Daoy (cell line): ENCODE measurements around the gene LATS2. TPM values are rescaled to one million over a fixed set of nuclear protein-coding genes. Genes with fewer than 3 reads are reported as not detected.
"Not testable (repeated sequence)": the region's sequence is repeated elsewhere in the genome, so short reads cannot be mapped to it uniquely, and the experiment has no call there.

ENCODE experiments used
- DNase-seq: peaks from one replicate; pipeline ENCODE4 v3.0.0-alpha.2; 2015; ENCODE audit warnings: low read depth
- total RNA-seq: library from RNA; depleted of rRNA; stranded (reverse); fragments of >200 nt; shearing (Covaris generic); gene quantifications from 2 replicates; pipeline ENCODE4 v1.2.3, GENCODE V29; 2014

Gene LATS2
- total RNA-seq, 1 experiment from 2014 or later, result 5.4 TPM

DNA sequence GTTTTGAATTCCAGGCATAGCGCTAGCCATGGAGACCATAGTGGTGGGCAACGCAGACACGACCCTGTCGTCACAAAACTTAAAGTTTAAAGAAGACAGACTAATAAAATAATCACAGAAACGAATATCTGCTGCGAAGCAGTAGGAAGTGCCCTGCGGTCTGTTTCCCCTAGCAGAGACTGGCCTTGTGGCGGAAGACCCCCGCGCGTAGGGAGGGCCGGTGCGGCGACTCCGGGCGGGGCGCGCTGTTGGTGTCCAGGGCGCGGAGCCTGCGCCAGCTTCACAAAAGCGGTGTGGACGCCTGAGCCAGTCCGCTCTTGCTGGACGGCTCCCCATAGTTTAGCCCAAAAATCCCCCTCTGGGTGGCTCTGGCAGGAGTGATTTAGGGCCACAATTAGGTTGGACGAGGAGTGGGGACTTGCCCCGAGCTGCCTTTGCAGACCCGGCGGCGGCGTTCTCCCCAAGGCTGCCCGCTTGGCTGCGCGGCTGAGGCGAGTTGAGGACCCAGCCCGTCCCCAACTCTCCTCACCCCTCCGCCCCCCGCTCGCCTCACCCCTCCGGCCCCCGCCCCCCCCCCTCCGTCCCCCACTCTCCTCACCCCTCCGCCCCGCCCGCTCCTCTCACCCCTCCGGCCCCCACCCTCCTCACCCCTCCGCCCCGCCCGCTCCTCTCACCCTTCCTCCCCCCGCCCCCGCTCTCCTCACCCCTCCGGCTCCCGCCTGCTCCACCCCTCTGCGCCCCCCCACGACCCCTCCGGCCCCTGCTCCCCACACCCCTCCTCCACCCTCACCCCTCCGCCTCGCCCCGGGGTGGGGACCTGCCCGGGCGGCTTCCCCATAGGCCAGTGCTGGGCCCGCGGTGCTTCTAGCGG is 14.2 kb upstream of the LATS2 start:
- no peak for DNase-seq

DNA sequence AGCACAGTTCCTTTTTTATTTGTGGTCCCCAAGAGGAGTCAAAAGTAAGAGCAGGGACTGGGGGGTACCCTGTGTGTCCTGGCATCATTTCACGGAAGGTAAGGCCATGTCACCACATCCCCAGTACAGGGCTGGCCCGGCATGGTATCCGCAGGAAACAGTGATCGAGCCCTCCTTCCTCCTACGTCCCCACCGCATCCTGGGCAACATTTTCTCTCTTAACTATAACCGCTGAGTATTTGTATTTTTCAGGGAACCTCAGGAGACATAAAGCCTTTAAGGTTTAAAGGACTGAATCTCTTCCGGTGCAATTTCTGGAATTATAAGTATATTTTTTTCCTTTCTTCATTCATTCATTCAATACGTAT is 13.6 kb upstream of the LATS2 start:
- DNase-seq, result no peak

DNA sequence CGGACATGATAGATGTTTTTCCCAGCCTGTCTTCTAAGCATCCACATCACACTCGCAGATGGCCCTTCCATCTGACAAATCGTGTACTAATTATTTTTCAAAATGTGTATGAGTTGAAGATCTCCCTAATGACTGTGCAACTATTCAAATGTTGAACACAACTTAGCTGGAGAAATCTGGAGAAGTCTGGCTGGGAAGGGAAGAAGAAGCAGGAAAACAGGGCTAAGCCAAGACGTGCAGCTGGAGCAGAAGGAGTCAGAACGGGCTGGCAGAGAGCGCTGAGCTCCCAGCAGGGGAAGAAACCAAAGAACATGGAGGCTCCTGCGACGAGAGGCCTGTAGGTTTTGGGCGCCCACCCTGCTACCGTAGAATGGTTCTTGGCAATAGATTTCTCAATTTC is 13.2 kb upstream of the LATS2 start:
- DNase-seq, result no peak

DNA sequence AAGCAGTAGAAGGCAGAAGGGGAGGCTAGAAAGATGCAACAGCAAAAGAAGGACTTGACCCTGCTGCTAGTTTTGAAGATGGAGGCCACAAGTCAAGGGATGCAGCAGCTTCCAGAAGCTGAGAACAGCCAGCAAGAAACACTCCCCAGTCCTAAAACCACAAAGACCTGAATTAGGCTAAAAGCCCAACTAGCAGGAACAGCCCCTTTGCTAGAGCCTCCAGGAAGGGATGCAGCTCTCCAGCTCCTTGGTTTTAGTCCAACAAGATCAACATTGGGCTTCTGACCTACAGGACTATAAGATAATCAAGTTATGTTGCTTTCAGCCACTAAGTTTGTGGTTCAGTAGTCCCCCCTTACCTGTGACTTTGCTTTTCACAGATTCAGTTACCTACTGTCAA is 10.5 kb upstream of the LATS2 start:
- DNase-seq, result no peak

DNA sequence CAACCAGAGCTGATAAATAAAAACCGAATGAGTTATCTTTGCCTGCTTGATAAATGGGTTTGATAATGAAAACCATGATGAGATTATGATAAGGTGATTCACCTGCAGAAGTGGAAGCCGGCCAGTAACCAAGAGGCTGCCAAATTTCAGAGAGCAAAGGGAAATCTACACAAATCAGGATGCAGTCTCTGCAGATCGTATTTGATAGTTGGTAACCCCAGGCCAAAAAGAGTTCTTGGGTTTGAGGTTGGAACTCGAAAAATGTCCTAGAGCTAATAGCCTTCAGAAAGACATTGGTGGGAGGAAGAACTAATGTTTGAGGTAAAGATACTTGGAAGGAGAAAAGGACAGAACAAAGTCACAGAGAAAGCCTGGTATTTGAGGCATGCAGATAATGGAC is 9.6 kb upstream of the LATS2 start:
- no peak for DNase-seq

DNA sequence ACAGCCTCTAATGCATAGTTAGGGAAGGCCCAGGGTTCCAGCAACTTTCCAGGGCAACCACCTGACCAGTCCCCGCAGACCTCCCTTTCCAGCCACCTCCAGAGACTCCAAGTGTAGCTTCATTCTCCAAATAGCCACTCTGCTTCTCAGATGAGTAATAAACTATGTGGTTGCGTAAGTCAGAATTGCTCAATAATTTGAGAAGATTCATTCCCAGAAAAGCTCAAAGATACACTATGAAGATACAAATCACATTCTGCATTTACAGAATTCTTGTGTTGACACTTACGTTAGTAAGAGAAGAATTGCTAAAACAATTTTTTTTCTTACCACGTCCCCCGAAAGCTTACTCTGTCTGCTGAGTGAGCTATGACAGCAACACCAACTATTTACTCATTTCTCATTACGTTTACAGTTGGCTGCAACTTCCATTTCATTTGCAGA is 8.2 kb upstream of the LATS2 start:
- DNase-seq, result peak; percentile 50

DNA sequence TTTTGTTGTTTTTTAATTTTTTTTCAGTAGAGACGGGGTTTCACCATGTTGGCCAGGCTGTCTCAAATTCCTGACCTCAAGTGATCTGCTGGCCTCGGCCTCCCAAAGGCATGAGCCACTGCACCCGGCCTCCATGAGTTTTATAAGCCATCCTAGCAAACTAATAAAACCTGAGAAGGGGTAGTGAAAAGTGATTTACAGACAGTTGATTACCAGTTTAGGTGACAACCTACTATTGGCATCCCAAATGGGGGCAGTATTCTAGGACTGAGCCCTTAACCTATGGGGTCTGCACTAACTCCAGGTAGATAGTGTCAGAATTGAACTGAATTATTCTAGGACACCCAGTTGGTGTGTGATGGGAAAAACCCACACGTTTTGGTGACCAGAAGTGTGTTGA is 6.5 kb upstream of the LATS2 start:
- no peak for DNase-seq

DNA sequence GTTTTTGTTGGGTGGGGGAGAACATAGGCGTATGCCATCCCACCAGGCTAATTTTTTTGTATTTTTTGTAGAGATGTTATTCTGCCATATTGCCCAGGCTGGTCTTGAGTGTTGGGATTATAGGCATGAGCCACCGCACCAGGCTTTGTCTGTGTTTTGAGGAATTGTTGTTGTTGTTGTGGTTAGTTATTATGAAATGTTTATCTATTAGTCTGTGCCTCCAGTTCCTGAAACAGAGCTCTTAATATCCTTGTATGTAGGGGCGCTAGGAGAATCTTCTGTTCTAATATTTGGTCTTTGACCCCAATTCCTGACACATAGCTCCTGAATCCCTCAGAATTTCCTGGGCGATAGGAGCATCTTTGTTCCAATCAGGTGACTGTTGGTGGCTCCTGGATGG is 5.6 kb upstream of the LATS2 start:
- DNase-seq, result no peak

DNA sequence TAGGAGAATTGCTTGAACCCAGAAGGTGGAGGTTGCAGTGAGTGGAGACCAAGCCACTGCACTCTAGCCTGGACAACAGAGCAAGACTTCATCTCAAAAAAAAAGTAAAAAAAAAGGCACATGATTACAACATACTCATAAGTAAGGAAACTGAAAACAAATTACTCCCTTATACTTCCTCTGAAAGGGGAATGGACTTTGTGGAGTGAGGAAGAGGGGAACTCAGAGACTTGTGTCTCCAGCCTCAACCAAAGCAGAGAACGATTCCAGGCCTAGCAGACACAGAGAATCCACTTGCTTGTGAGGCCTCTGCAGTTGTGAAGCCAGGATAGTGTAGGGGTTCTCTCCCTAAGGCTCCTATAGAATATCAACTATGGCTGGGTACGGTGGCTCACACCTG is 4.3 kb upstream of the LATS2 start:
- no peak for DNase-seq

DNA sequence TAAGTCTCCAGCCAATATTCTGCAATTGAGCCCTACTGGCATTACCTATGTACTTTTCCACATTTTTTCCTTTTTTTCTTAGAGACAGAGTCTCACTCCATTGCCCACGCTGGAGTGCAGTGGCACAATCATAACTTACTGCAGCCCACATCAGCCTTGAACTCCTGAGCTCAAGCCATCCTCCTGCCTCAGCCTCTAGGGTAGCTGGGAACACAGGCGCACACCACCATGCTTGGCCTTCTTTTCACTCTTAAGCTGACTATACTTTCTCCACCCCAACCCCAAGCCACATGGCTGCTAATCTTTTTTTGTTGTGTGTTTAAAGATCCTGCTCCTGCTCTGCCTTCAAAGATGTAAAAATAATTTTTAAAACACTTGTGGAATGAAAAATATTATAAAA is 1.6 kb upstream of the LATS2 start:
- no peak for DNase-seq

DNA sequence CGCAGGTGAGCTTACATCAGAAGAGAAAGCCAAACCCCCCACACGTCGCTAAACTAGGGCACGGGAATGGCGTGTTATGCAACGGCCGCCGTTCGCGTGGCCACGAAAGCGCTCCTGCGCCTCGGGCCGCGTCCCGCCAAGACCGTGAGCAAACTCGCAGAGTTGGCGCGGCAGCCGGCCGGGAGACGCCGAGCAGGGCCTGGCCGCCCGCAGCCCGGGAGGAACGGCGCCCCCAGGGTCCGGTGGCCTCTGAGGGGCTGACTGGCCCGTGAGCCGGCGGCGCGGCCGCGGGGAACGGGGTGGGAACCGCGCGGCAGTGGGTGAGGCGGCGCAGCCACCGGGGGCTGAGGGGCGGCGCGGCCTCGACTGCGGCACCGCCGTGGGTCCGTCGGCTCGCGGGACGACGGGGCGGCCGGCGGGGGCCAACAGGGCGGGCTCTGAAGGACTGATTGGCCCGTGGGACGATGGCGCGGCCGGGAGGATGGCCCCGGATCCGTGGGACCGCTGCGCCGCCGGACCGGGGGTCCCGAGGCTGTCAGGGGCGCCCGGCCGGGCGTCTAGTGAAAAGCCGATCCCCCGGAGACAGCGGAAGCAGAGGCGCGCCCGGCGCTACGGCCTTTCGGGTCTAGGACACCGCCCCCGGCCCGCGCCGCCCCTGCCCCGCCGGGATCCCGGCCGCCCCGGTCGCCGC is 903 bp downstream of the LATS2 start:
- peak; percentile 26 for DNase-seq

DNA sequence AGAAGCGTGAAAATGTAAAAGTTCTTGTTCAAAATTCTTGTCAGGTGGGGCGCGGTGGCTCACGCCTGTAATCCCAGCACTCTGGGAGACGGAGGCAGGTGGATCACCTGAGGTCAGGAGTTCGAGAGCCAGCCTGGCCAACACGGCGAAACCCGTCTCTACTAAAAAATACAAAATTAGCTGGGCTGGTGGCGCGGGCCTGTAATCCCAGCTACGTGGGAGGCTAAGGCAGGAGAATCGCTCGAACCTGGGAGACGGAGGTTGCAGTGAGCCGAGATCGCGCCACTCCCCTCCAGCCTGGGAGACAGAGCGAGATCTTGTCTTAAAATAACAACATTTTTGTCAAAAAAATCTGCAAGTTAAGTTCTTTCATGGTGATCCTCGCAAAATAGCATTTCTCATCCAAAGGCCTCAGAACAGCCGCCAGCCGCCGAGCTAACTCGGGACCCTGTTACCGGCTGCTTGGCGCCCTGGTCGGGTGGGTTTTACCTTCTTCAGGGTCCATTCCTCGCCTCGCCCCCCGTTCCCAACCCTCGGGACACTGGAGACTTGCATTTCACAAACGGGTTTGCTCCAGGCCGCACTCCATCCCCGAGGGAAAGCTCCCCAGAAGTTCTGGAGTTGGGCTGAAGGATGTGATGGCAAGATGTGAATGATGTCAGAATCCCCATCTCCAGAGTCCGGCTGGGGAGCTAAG is 1.6 kb downstream of the LATS2 start:
- DNase-seq, result no peak

DNA sequence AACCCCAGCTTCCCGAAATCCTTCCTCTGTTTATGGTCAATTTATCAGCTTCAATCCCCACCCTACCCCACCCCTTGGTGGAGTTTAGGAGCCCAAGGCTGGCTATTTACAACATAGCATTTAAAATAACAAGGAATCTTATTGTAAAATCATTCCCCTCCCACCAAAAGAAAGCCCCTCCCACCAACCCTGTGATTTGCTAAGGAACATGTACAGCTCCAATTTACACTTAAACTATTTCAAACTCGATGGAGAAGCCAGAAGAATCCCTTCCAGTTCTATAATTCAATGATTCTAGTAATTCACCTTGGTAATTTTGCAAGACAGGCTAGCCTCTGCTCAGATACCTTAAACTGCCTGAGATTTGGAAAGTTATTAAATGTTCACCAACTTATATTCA is 3.0 kb downstream of the LATS2 start:
- no peak for DNase-seq

DNA sequence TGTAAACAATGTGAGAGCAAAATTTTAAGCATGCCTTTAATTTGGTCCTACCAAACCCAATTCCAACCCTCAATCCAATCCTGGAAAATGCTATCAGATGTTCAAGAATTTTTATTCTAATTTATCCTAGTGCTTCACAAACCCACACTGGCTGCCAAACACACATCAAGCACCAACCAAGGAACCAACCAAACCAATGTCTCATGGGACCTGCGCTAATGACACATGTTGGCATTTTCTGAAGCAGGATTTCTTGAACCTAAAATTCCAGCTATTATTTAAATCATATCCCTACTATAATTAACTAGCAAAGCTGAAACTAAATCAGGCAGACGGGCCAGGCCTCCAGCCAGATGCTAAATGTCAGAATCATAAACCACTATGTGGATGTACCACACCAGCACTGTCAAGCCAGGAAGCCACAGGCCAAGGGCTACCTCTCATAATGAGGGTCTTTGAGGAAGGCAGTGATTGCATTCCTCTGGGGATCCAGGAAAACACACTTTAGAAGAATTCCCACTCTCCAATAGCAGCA is 5.8 kb downstream of the LATS2 start:
- DNase-seq, result no peak

DNA sequence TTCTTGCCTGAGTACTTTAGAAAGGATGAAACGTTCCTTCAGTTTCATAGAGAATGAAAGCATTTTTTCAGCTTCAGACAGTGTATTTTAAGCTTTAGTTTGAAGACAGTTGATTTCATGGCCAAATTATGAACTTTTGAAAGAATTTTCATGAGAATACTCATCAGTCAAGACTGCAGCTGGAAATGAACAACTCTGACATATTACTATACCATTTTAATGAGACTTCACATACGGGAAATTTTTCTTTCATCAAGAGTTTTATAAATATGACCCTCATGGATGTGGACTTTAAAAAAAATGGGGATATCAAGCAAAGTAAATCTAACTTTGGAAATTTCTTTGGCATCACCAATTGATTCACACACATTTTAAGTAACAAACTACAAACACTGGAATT is 6.4 kb downstream of the LATS2 start:
- no peak for DNase-seq

DNA sequence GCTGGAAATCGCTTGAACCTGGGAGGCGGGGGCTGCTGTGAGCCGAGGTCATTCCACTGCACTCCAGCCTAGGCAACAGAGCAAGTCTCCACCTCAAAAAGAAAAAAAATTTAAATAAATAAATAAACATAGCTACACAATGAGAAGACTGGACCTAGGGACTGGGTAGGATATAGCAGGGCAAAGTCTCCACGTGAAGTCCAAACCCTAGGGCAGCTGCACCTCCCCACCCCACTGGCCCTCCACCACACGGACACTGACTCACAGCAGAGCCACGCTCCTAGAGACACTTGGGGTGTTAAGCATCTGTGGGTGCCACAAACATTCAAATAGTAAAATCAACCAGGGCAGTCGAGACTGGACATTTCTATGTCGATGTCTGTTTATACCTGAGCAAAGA is 7.1 kb downstream of the LATS2 start:
- DNase-seq, result no peak

DNA sequence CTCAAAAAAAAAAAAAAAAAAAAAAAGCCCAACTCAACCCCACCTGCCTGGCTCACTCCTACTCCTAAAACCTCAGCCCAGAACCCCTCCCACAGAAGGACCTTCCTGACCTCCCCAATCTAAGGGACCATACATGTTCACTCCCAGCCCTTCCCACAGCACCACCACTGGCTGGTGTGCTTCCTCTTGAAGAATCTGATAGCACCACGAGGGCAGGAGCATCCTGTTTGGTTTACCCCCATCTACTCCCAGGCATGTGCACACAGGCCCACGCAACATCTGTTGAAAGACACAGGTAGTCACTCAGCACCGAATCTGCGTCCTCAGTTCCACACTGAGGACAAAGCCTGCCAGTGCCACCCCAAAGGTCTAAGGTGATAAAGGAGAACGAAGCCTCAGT is 8.2 kb downstream of the LATS2 start:
- DNase-seq, result no peak

DNA sequence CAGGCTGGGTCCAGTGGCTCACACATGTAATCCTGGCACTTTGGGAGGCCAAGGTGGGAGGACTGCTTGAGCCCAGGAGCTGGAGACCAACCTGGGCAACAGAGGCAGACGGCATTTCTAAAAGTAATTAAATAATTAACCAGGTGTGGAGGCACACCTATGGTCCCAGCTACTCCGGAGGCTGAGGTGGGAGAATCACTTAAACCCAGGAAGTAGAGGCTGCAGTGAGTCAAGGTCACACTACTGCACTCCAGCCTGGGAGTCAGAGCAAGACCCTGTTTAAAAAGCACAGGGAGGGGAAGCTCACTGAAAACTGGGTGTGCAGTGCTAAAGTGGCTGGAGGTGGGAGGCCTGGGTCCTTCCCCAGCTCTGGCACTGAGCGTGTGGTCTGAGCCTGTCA is 9.7 kb downstream of the LATS2 start:
- no peak for DNase-seq

DNA sequence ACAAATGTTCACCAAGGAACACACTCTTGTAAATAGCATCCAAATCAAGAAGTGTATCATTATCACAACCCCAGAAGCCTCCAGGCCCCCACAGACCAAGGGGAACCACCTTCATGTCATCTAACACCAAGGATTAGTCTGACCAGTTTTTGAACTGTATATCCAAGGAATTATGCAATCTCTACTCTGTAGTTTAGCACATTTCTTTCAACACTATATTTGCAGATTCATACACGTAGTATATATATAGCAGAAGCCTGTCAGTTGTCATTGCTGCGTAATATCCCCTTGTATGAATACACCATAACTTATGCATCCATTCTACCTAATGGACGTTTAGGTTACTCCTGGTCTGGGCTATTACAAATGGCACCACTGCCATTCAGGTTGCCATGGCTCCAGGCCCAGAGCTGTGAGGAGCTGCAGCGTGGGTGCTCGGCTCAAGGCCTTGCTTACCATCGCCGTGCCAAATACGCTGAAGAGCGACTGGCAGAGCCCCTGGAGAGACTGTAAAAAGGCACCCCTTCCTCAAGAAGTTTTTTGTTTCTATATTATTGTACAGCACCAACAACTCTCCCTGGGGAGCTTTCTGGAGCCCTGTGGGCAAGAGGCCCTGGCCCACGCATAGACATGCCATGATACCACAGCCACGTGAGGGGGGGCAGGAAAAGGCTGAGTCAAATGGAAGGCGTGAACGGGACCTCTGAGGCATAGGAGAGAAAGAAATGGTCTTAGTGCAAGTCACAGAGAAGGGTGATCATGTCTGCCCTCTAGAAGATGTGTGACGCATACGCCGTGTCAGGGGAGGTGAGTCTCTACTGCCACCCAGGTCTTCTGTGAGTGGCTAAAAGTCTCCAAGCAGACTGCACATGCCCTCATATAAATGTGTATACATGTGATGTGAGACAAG is 10.8 kb downstream of the LATS2 start:
- DNase-seq, result peak; percentile 17

DNA sequence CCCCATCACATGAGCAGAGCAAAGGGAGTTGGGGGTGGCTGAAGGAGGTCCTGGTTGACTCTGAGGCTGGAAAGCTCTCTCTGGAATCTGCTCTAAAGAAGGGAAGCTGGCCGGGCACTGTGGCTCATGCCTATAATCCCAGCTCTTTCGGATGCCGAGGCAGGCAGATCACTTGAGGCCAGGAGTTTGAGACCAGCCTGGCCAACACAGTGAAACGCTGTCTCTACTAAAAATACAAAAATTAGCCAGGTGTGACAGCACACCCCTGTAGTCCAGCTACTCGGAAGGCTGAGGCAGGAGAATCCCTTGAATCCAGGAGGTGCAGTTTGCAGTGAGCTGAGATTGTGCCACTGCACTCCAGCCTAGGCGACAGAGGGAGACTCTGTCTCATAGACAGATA is 11.7 kb downstream of the LATS2 start:
- not testable (repeated sequence) for DNase-seq

DNA sequence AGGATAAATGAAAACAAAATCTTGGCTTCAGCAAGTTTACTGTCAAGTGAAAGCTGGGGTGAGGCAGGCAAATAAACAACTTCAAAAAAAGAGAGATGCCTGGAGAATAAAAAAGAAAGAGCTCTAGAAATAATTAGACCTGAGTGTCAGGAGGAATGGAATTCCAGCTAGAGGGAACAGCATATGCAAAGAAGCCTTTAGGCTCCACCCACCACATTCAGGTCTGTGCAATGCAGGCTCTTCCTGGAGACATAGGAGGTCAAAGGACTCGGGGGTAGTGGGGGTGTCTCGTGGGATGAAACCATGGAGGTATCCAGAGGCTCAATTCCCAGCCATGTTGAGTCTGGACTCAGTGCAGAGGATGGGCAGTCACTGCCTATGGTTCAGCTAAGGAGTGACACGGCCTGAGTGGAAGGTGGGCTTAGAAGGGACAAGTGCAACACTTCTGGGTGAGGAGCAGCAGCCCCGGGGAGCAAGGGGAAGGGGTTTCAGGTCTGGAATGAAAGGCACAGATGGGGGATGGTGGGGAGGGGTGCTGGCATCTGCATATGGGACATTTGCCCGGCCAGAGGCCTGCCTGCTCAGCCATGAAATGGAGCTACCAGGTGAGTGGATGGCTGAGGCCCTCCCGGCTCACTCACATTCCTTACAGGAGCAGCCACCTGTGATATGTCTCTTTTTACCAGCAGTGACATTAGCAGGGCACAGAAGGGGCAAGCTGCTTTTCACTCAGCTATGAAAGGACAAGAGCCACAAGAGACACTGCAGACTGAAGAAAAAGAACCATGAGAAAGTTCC is 12.3 kb downstream of the LATS2 start:
- no peak for DNase-seq
